SK-N-SH (cell line): Measurements from ENCODE around the gene LAMP5. TPM values are rescaled to one million over a fixed set of nuclear protein-coding genes. Genes with fewer than 3 reads are reported as not detected.

Experiments used
- CTCF ChIA-PET: fragments of 300-600, 350-600 bp; formaldehyde crosslinking; extraction: SDS; loops from one replicate; lab custom pipeline; 2021; lab: Yijun Ruan, JAX
- POLR2A ChIA-PET: fragments of 350-600 bp; sonication (Branson Sonifier 250); formaldehyde crosslinking; extraction: SDS; loops from one replicate; lab custom pipeline; 2020; ENCODE audit warnings: antibody characterized with exemption, inconsistent platforms; lab: Yijun Ruan, JAX
- DNase-seq: peaks from one replicate; pipeline ENCODE4 v3.0.0; 2012
- H2AFZ ChIP-seq: fragments of 200-600 bp; sonication (generic); 2 replicates; pipeline ENCODE4 v1.8.1; 2016; ENCODE audit warnings: antibody characterized with exemption, mild to moderate bottlenecking, low read depth
- H3F3A ChIP-seq: fragments of 200-600 bp; sonication (generic); replicated peaks from 2 replicates; pipeline ENCODE3; 2016; ENCODE audit warnings: antibody characterized with exemption, mild to moderate bottlenecking; ENCODE audit not compliant: insufficient read depth
- H3K27ac ChIP-seq, 2 experiments: fragments of 200-500 bp in 1 of 2; fragments of 200-600 bp in 1 of 2; sonication (Bioruptor generic) in 1 of 2; sonication (generic), shearing (Covaris generic) in 1 of 2; 2 replicates each; pipeline versions ENCODE4 v1.5.1 to v1.6.1; 2014 to 2016; ENCODE audit warnings: low read depth in 2 of 2, inconsistent platforms in 1 of 2, low read length in 1 of 2, mild to moderate bottlenecking in 1 of 2, mixed read lengths in 1 of 2
- H3K27me3 ChIP-seq: fragments of 200-600 bp; sonication (generic), shearing (Covaris generic); 2 replicates; pipeline ENCODE4 v1.6.1; 2016; ENCODE audit warnings: mixed run types; ENCODE audit not compliant: insufficient read depth
- H3K36me3 ChIP-seq, 2 experiments: fragments of 200-500 bp in 1 of 2; fragments of 200-600 bp in 1 of 2; sonication (Bioruptor generic) in 1 of 2; sonication (generic) in 1 of 2; replicated peaks in 1 of 2; 2 replicates each; pipeline versions ENCODE3 to v1.5.1; 2014 to 2016; ENCODE audit warnings: low read length in 1 of 2, mild to moderate bottlenecking in 1 of 2; ENCODE audit not compliant: insufficient read depth in 2 of 2, control insufficient read depth in 1 of 2
- H3K4me1 ChIP-seq, 2 experiments: fragments of 200-500 bp in 1 of 2; fragments of 200-600 bp in 1 of 2; sonication (Bioruptor generic) in 1 of 2; sonication (generic), shearing (Covaris generic) in 1 of 2; 2 replicates each; pipeline versions ENCODE4 v1.5.1 to v1.6.1; 2014 to 2016; ENCODE audit warnings: low read depth in 1 of 2, low read length in 1 of 2, mixed run types in 1 of 2; ENCODE audit not compliant: insufficient read depth in 2 of 2, control insufficient read depth in 1 of 2
- H3K4me2 ChIP-seq: fragments of 200-600 bp; sonication (generic), shearing (Covaris generic); 2 replicates; pipeline ENCODE4 v1.6.1; 2017; ENCODE audit warnings: mixed run types
- H3K4me3 ChIP-seq, 2 experiments: fragments of 200-500 bp in 1 of 2; fragments of 200-600 bp in 1 of 2; sonication (Bioruptor generic) in 1 of 2; sonication (generic), shearing (Covaris generic) in 1 of 2; 2 replicates each; pipeline versions ENCODE4 v1.5.1 to v1.8.1; 2014 to 2016; ENCODE audit warnings: low read depth in 2 of 2, inconsistent platforms in 1 of 2, low read length in 1 of 2, mild to moderate bottlenecking in 1 of 2, mixed read lengths in 1 of 2, moderate library complexity in 1 of 2
- H3K79me2 ChIP-seq: fragments of 200-600 bp; sonication (generic); 2 replicates; pipeline ENCODE4 v1.8.1; 2017; ENCODE audit warnings: mild to moderate bottlenecking; ENCODE audit not compliant: insufficient read depth
- H3K9ac ChIP-seq: fragments of 200-600 bp; sonication (generic); 2 replicates; pipeline ENCODE4 v1.6.1; 2017; ENCODE audit warnings: mixed run types
- H3K9me2 ChIP-seq: fragments of 200-600 bp; sonication (generic); 2 replicates; pipeline ENCODE4 v1.6.1; 2017; ENCODE audit warnings: mixed run types
- H3K9me3 ChIP-seq: fragments of 200-600 bp; sonication (generic); 2 replicates; pipeline ENCODE4 v1.6.1; 2017; ENCODE audit warnings: mixed run types, mild to moderate bottlenecking, moderate library complexity
- H4K20me1 ChIP-seq: fragments of 200-600 bp; sonication (generic); 2 replicates; pipeline ENCODE4 v1.6.1; 2017; ENCODE audit warnings: mild to moderate bottlenecking, mixed run types; ENCODE audit not compliant: insufficient read depth
- CHD2 ChIP-seq: fragments of 150-350 bp; IDR thresholded peaks from 2 replicates; pipeline ENCODE4 v1.6.1; 2018; ENCODE audit warnings: low read length; ENCODE audit not compliant: partially characterized antibody
- ELF1 ChIP-seq: IDR thresholded peaks from 2 replicates; pipeline ENCODE4 v1.4.0; 2012
- FOSL2 ChIP-seq: IDR thresholded peaks from 2 replicates; pipeline ENCODE4 v1.4.0; 2012; ENCODE audit warnings: low read depth, mild to moderate bottlenecking, moderate library complexity, borderline replicate concordance
- FOXJ3 ChIP-seq: sonication (generic); formaldehyde crosslinking; IDR thresholded peaks from 2 replicates; pipeline ENCODE4 v1.5.1; 2020; ENCODE audit warnings: mild to moderate bottlenecking, missing genetic modification reagents
- FOXM1 ChIP-seq: IDR thresholded peaks from 2 replicates; pipeline ENCODE4 v1.4.0; 2012; ENCODE audit warnings: low read depth, mild to moderate bottlenecking
- GABPA ChIP-seq: IDR thresholded peaks from 2 replicates; pipeline ENCODE4 v1.4.0; 2012; ENCODE audit warnings: low read depth, mild to moderate bottlenecking
- GATA2 ChIP-seq: sonication (generic); formaldehyde crosslinking; IDR thresholded peaks from 2 replicates; pipeline ENCODE4 v1.5.0; 2020; ENCODE audit warnings: mild to moderate bottlenecking, missing genetic modification reagents
- MAX ChIP-seq: IDR thresholded peaks from 2 replicates; pipeline ENCODE4 v1.4.0; 2012; ENCODE audit warnings: low read depth
- MXI1 ChIP-seq: IDR thresholded peaks from 2 replicates; pipeline ENCODE4 v1.6.1; 2012; ENCODE audit warnings: mild to moderate bottlenecking, low read depth, low read length, improper control_type of control experiment
- NRF1 ChIP-seq: IDR thresholded peaks from 2 replicates; pipeline ENCODE4 v1.6.1; 2012; ENCODE audit warnings: low read depth, mild to moderate bottlenecking, low read length
- POLR2AphosphoS5 ChIP-seq: IDR thresholded peaks from 2 replicates; pipeline ENCODE4 v1.6.1; 2012; ENCODE audit warnings: low read depth, low read length
- RCOR1 ChIP-seq: fragments of 150-350 bp; IDR thresholded peaks from 2 replicates; pipeline ENCODE4 v1.6.1; 2017; ENCODE audit warnings: antibody characterized with exemption, low read length
- REST ChIP-seq: IDR thresholded peaks from 2 replicates; pipeline ENCODE4 v1.6.1; 2012; ENCODE audit warnings: mild to moderate bottlenecking, low read depth, low read length, moderate library complexity
- RXRA ChIP-seq: IDR thresholded peaks from 2 replicates; pipeline ENCODE4 v1.4.0; 2012; ENCODE audit warnings: low read depth, mild to moderate bottlenecking, borderline replicate concordance
- SIN3A ChIP-seq: IDR thresholded peaks from 2 replicates; pipeline ENCODE4 v1.6.1; 2012; ENCODE audit warnings: low read depth, mild to moderate bottlenecking, low read length, moderate library complexity, borderline replicate concordance
- SMC3 ChIP-seq: IDR thresholded peaks from 2 replicates; pipeline ENCODE4 v1.6.1; 2012; ENCODE audit warnings: low read depth, low read length, improper control_type of control experiment
- TCF12 ChIP-seq: IDR thresholded peaks from 2 replicates; pipeline ENCODE4 v1.4.0; 2012
- USF1 ChIP-seq: IDR thresholded peaks from 2 replicates; pipeline ENCODE4 v1.4.0; 2012; ENCODE audit warnings: low read depth, borderline replicate concordance
- USF2 ChIP-seq: fragments of 150-350 bp; IDR thresholded peaks from 2 replicates; pipeline ENCODE4 v1.6.1; 2017; ENCODE audit warnings: antibody characterized with exemption, low read length, low read depth, borderline replicate concordance
- YY1 ChIP-seq: IDR thresholded peaks from 2 replicates; pipeline ENCODE4 v1.4.0; 2012; ENCODE audit warnings: low read depth, mild to moderate bottlenecking
- WGBS: methylation state at CpG from one replicate; pipeline ENCODE4 v1.1.6; 2017; ENCODE audit warnings: low lambda C conversion rate; 5-methylcytosine and 5-hydroxymethylcytosine counted together
- polyA plus RNA-seq, 3 experiments: library from polyadenylated mRNA; depleted of rRNA; stranded (reverse); fragments of >200 nt; gene quantifications; 2 replicates each; pipeline ENCODE4 v1.2.3, GENCODE V29; 2012

Gene LAMP5
- polyA plus RNA-seq (2012; rRNA removed): 4.8 and 10.1 TPM in 2 replicates
- polyA plus RNA-seq (2012; cell fraction: cytosol; rRNA removed): 7.1 and 11.5 TPM in 2 replicates
- polyA plus RNA-seq (2012; cell fraction: nucleus; rRNA removed): 5.4 and 8.7 TPM in 2 replicates

GRCh38 chr20:9514461-9515213 lies at the start of gene LAMP5:
Gene LAMP5, plus strand, starts transcription at chr20:9514590. Its CDS starts 263 bp downstream, at chr20:9514853.
- peaks cover 6% of the 10 kb centered on the region for H3F3A ChIP-seq
- TF ChIP-seq RCOR1 (peak; percentile 40; the same call in 1 of the 2 replicates), GATA2 (CRISPR knock-in tag) (no peak), SIN3A (0 out of 2 replicates have a peak, but pooled peaks have one; percentile 60), USF1 (no peak), REST (peak; percentile 96), ELF1 (no peak), MXI1 (peak; percentile 32; the same call in 1 of the 2 replicates)
- TF ChIP-seq, all 33 proteins: peak for 4
- POLR2A ChIA-PET: interaction anchor here (0.7 to 2.8 kb wide), 8 partner anchors 11 to 94 kb away, joined by 3 to 8 read pairs (median 4); no protein-coding TSS in a partner anchor
- Histone ChIP-seq H3K9me3 (no peaks in the 10 kb centered on the region), H3K27me3 (peaks cover 11% of the 10 kb centered on the region; the same call in 1 of the 2 replicates), H3K4me1 (peaks cover 0 to 19% of the 10 kb centered on the region in 2 experiments; a peak in 3 of 4 replicates), H2AFZ (peak within 1 kb of the TSS; percentile 76), H3K9ac (no peak within 1 kb of the TSS), H3K4me3 (peak within 1 kb of the TSS; percentile 54 to 66), H3K36me3 (no peaks in the 10 kb centered on the region), H3K27ac (peak within 1 kb of the TSS in 1 of 2 experiments; percentile 58; a peak in 2 of 4 replicates), H3K4me2 (peak within 1 kb of the TSS; percentile 77), H4K20me1 (no peaks in the 10 kb centered on the region), H3K9me2 (no peaks in the 10 kb centered on the region), H3K79me2 (no peaks in the 10 kb centered on the region)
- DNase-seq: peak; percentile 82
- 25% methylated on average over 38 of the region's 38 CpGs for WGBS
- CTCF ChIA-PET: interaction anchor here (1.0 to 4.4 kb wide), 12 partner anchors 9 to 107 kb away, joined by 3 to 27 read pairs (median 6); no protein-coding TSS in a partner anchor

- ChIA-PET POLR2A (no interaction called here), CTCF (interaction anchor here (0.6 to 3.7 kb wide), 25 partner anchors 9 to 446 kb away, joined by 3 to 29 read pairs (median 3); partner anchors contain the start of gene LAMP5)
- 33% methylated on average over 3 of the region's 3 CpGs for WGBS
- H2AFZ ChIP-seq: no peak overlapping the region
- peaks cover 0 to 9% of the 10 kb centered on the region in 2 experiments; a peak in 2 of 4 replicates for H3K4me1 ChIP-seq
- peaks cover 2 to 4% of the 10 kb centered on the region in 2 experiments for H3K36me3 ChIP-seq
- no peaks in the 10 kb centered on the region for H3K79me2 ChIP-seq
- H3K9ac ChIP-seq: no peak overlapping the region
- no peaks in the 10 kb centered on the region for H3K9me3 ChIP-seq
- H3K27me3 ChIP-seq: no peaks in the 10 kb centered on the region
- no peak overlapping the region for H3K27ac ChIP-seq
- H4K20me1 ChIP-seq: no peaks in the 10 kb centered on the region
- DNase-seq: peak; percentile 44
- H3K9me2 ChIP-seq: no peaks in the 10 kb centered on the region
- H3K4me2 ChIP-seq: no peak overlapping the region
- no peak overlapping the region for H3K4me3 ChIP-seq
- H3F3A ChIP-seq: peaks cover 2% of the 10 kb centered on the region
- TF ChIP-seq FOXM1 (no peak), FOXJ3 (CRISPR knock-in tag) (no peak), USF2 (no peak), MAX (no peak), GATA2 (CRISPR knock-in tag) (no peak), POLR2AphosphoS5 (no peak), NRF1 (no peak), RXRA (no peak), FOSL2 (no peak), USF1 (no peak), RCOR1 (no peak), YY1 (no peak), TCF12 (no peak), SMC3 (peak; percentile 71), GABPA (no peak), ELF1 (no peak), CHD2 (no peak)
These were observed 46.4 kb upstream of the LAMP5 start for GRCh38 chr20:9467995-9468394.
